Esophagus muscularis mucosa (tissue), 4 donors: ENCODE data around the gene NUP85. TPM values are rescaled to one million over a fixed set of nuclear protein-coding genes. Genes with fewer than 3 reads are reported as not detected.

ENCODE experiments used
- DNase-seq: peaks from one replicate; pipeline ENCODE4 v3.0.0-alpha.2; 2017; ENCODE audit errors: extremely low spot score
- H3K27ac ChIP-seq, 4 donors: fragments of 200-600 bp; sonication (generic); replicated peaks in 1 of 4; 1 replicate in 3 of 4; 2 replicates in 1 of 4; pipeline ENCODE4 v1.5.1; 2016 to 2019; ENCODE audit warnings: mild to moderate bottlenecking in 1 of 4
- H3K27me3 ChIP-seq, 4 donors: fragments of 200-600 bp; sonication (generic); one replicate each; pipeline versions ENCODE4 v1.5.1 to v1.6.0; 2016 to 2019
- H3K36me3 ChIP-seq, 4 donors: fragments of 200-600 bp; sonication (generic); one replicate each; pipeline ENCODE4 v1.5.1; 2016 to 2019
- H3K4me1 ChIP-seq, 4 donors: fragments of 200-600 bp; sonication (generic); one replicate each; pipeline ENCODE4 v1.5.1; 2016 to 2019
- H3K4me3 ChIP-seq, 4 donors: fragments of 200-600 bp; sonication (generic); 1 replicate in 2 of 4; 2 replicates in 2 of 4; pipeline ENCODE4 v1.5.1; 2016 to 2019; ENCODE audit warnings: mild to moderate bottlenecking in 4 of 4, moderate library complexity in 1 of 4
- H3K9me3 ChIP-seq, 4 donors: fragments of 200-600 bp; sonication (generic); 1 replicate in 3 of 4; 2 replicates in 1 of 4; pipeline ENCODE4 v1.5.1; 2016 to 2019
- EP300 ChIP-seq: sonication (generic); formaldehyde crosslinking; IDR thresholded peaks from one replicate; pipeline ENCODE4 v1.6.1; 2017; ENCODE audit warnings: antibody characterized with exemption
- POLR2A ChIP-seq: fragments of 450-650 bp; IDR thresholded peaks from one replicate; pipeline ENCODE4 v1.6.1; 2017; ENCODE audit warnings: antibody characterized with exemption, moderate library complexity, mild to moderate bottlenecking, low read depth
- POLR2AphosphoS5 ChIP-seq, 2 donors: sonication (generic); formaldehyde crosslinking; IDR thresholded peaks; one replicate each; pipeline ENCODE4 v1.6.1; 2017; ENCODE audit warnings: antibody characterized with exemption in 2 of 2
- WGBS: methylation state at CpG from one replicate; pipeline ENCODE4 v1.1.5; 2018; 5-methylcytosine and 5-hydroxymethylcytosine counted together
- intact Hi-C: fragments of 100-400 bp; cut with DNase I; formaldehyde crosslinking; loops from one replicate; pipeline ENCODE4 v1.15.1; 2023
- total RNA-seq, 4 donors: library from RNA; depleted of rRNA; stranded (reverse); fragments of >200 nt; gene quantifications; one replicate each; pipeline versions ENCODE4 v1.1.0 to v1.2.1, GENCODE V29; 2016
- TF ChIP-seq, protein P1 (sequence below), 3 experiments: fragments of 200-600 bp in 2 of 3; fragments of 450-650 bp in 1 of 3; sonication (generic) in 2 of 3; IDR thresholded peaks; one replicate each; pipeline ENCODE4 v1.5.1; 2017 to 2019; ENCODE audit warnings: antibody characterized with exemption in 3 of 3, mild to moderate bottlenecking in 2 of 3, moderate library complexity in 1 of 3

NUP85 gene
- total RNA-seq, 4 donors from 2014 or later = 20.4 to 32.4 (median 23.3) TPM

DNA sequence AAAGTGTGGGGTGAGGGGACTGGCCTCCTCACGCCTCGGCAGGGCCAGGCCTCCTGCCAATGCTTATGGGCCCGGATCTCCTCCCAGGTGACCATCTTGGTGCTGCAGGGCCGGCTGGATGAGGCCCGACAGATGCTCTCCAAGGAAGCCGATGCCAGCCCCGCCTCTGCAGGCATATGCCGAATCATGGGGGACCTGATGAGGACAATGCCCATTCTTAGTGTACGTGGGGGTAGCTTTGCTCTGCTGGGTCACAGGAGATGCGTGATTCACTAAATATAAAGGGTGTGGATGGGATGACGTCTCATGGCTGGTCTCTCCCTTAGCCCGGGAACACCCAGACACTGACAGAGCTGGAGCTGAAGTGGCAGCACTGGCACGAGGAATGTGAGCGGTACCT lies 19.5 kb downstream of the NUP85 start:
- intact Hi-C loops = no loop called here
- 75% methylated on average over 10 of the region's 14 CpGs for WGBS
- Histone ChIP-seq H3K4me3 (no peak overlapping the region), H3K4me1 (peaks cover 0 to 15% (median 13%) of the 10 kb centered on the region in 4 donors), H3K27ac (no peak overlapping the region), H3K27me3 (no peaks in the 10 kb centered on the region), H3K9me3 (no peaks in the 10 kb centered on the region), H3K36me3 (peaks cover 37 to 96% (median 86%) of the 10 kb centered on the region in 4 donors)
- TF ChIP-seq POLR2A = no peak
- no peak for DNase-seq

DNA sequence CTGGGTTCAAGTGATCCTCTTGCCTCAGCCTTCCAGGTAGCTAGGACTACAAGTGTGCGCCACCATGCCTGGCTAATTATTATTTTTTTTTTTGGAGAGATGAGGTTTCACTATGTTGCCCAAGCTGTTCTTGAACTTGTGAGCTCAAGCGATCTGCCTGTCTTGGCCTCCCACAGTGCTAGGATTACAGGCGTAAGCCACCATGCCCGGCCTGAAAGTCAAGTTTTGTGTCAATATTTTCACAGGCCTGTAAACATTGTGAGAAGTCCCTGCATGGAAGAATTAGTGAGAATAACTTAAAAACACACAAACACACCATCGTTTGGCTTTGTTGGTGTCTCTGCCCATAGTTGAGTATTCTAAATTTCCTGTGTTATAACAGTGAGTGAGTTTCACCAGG lies 22.2 kb downstream of the NUP85 start:
- no peak for DNase-seq
- intact Hi-C loops = no loop called here
- WGBS = 90% methylated on average over 5 of the region's 5 CpGs
- peaks cover 48 to 97% (median 88%) of the 10 kb centered on the region in 4 donors for H3K36me3 ChIP-seq
- no peaks in the 10 kb centered on the region for H3K27me3 ChIP-seq
- peak overlapping the region in 2 of 4 donors; percentile 12 to 60 for H3K27ac ChIP-seq
- H3K9me3 ChIP-seq = no peaks in the 10 kb centered on the region
- H3K4me1 ChIP-seq = peaks cover 0 to 15% (median 13%) of the 10 kb centered on the region in 4 donors
- no peak overlapping the region for H3K4me3 ChIP-seq
- TF ChIP-seq POLR2AphosphoS5 (IDR thresholded peaks at IDR 0.05) (no peak), EP300 (no peak), POLR2A (no peak)
- TF ChIP-seq, protein P1, sequence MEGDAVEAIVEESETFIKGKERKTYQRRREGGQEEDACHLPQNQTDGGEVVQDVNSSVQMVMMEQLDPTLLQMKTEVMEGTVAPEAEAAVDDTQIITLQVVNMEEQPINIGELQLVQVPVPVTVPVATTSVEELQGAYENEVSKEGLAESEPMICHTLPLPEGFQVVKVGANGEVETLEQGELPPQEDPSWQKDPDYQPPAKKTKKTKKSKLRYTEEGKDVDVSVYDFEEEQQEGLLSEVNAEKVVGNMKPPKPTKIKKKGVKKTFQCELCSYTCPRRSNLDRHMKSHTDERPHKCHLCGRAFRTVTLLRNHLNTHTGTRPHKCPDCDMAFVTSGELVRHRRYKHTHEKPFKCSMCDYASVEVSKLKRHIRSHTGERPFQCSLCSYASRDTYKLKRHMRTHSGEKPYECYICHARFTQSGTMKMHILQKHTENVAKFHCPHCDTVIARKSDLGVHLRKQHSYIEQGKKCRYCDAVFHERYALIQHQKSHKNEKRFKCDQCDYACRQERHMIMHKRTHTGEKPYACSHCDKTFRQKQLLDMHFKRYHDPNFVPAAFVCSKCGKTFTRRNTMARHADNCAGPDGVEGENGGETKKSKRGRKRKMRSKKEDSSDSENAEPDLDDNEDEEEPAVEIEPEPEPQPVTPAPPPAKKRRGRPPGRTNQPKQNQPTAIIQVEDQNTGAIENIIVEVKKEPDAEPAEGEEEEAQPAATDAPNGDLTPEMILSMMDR (IDR thresholded peaks at IDR 0.05) = no peak

DNA sequence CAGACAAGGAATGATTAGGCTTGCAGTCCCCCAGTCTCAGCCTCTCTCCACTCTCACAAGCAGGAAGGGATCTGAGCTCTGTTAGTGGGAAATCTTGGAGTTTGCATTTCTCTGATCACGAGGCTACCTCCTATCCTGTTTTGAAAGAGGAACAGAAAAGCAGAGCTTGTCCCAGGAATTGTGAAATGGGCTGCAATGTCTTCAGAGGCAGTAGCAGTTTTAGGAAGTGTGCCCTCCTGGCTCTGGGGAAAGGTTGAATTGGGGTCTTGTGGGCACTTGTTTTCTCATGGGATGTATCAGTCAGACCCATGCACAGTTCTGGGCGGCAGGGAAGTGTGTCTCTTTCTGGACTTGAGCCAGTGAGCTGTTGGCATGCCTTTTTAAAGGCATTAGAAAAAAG lies 22.8 kb downstream of the NUP85 start:
- no peak overlapping the region for H3K4me3 ChIP-seq
- no peaks in the 10 kb centered on the region for H3K9me3 ChIP-seq
- TF ChIP-seq EP300 (no peak), POLR2AphosphoS5 (IDR thresholded peaks at IDR 0.05) (peak in 1 of 2 donors; percentile 14)
- H3K27ac ChIP-seq = peak overlapping the region; percentile 12 to 60 (median 58)
- 46% methylated on average over 2 of the region's 2 CpGs for WGBS
- H3K27me3 ChIP-seq = no peaks in the 10 kb centered on the region
- intact Hi-C loops = no loop called here
- H3K36me3 ChIP-seq = peaks cover 51 to 97% (median 91%) of the 10 kb centered on the region in 4 donors
- DNase-seq = no peak
- peaks cover 0 to 15% (median 13%) of the 10 kb centered on the region in 4 donors for H3K4me1 ChIP-seq

DNA sequence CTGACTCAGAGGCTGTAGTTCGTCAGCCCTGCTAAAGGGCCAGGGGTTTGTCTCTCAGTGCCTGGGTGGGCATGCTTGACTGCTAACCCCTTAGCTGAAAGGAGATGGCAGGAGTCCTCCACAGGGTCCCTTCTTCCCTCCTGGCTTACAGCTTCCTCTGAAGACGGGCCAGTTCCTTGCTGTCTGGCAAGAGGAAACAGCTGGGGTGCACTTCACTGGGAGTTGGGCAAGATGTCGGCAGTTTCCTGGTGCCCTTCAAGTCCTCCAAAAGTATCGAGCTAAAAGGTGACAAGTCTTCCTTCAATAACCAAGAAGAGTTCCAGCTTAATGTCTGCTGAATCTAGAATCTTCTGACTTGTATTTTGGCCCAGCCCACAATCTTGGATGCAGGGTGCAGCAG lies 23.4 kb downstream of the NUP85 start:
- DNase-seq = no peak
- Histone ChIP-seq H3K4me1 (peaks cover 0 to 15% (median 13%) of the 10 kb centered on the region in 4 donors), H3K27ac (peak overlapping the region; percentile 12 to 60 (median 58)), H3K4me3 (no peak overlapping the region), H3K9me3 (no peaks in the 10 kb centered on the region), H3K27me3 (no peaks in the 10 kb centered on the region), H3K36me3 (peaks cover 51 to 97% (median 90%) of the 10 kb centered on the region in 4 donors)
- TF ChIP-seq EP300 (no peak), POLR2AphosphoS5 (IDR thresholded peaks at IDR 0.05) (no peak), POLR2A (no peak)
- TF ChIP-seq, protein P1 (IDR thresholded peaks at IDR 0.05) = no peak
- 65% methylated on average over 3 of the region's 4 CpGs for WGBS
- intact Hi-C loops = no loop called here

DNA sequence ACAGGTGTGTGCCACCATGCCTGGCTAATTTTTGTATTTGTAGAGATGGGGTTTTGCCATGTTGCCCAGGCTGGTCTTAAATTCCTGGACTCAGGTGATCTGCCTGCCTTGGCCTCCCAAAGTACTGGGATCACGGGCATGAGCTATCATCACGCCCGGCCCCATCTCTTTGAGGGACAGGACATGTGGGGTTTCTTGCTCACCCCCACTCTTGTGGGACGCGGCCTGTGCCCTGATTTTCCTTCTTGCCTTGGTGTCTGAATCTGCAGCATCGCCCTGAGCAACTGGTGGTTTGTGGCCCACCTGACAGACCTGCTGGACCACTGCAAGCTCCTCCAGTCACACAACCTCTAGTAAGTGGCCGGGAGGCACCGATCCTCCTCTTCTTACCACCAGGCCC lies 25.6 kb downstream of the NUP85 start:
- intact Hi-C loops = no loop called here

More for the DNA sequence above, 25.6 kb downstream of the NUP85 start:
- Histone ChIP-seq H3K27ac (no peak overlapping the region), H3K27me3 (no peaks in the 10 kb centered on the region), H3K9me3 (no peaks in the 10 kb centered on the region), H3K4me3 (no peak overlapping the region), H3K4me1 (peaks cover 0 to 15% (median 13%) of the 10 kb centered on the region in 4 donors), H3K36me3 (peaks cover 45 to 97% (median 90%) of the 10 kb centered on the region in 4 donors)
- TF ChIP-seq, protein P1 (IDR thresholded peaks at IDR 0.05) = no peak
- TF ChIP-seq EP300 (no peak), POLR2AphosphoS5 (IDR thresholded peaks at IDR 0.05) (no peak), POLR2A (no peak)
- DNase-seq = no peak
- 100% methylated on average over 2 of the region's 8 CpGs for WGBS
